HEK293T (cell line): ENCODE data around the gene DCDC1.

Experiments used
- CTCF ChIA-PET: fragments of 350-600 bp; formaldehyde crosslinking; extraction: SDS; loops from one replicate; lab custom pipeline; 2021; ENCODE audit warnings: antibody characterized with exemption, inconsistent platforms; lab: Yijun Ruan, JAX
- POLR2A ChIA-PET: fragments of 350-600 bp; formaldehyde crosslinking; extraction: SDS; loops from one replicate; lab custom pipeline; 2020; ENCODE audit warnings: antibody characterized with exemption, inconsistent platforms; lab: Yijun Ruan, JAX
- DNase-seq: peaks from one replicate; pipeline ENCODE4 v3.0.0; 2012; ENCODE audit warnings: mixed read lengths; ENCODE audit errors: extremely low spot score
- ARNT ChIP-seq: fragments of 450-650 bp; IDR thresholded peaks from 2 replicates; pipeline ENCODE4 v1.6.1; 2017; ENCODE audit warnings: mild to moderate bottlenecking
- BHLHE40 ChIP-seq: fragments of 450-650 bp; IDR thresholded peaks from 2 replicates; pipeline ENCODE4 v1.6.1; 2016; ENCODE audit warnings: mild to moderate bottlenecking, moderate library complexity, borderline replicate concordance
- CTBP1 ChIP-seq: fragments of 450-650 bp; IDR thresholded peaks from 2 replicates; pipeline ENCODE4 v1.6.1; 2016; ENCODE audit warnings: borderline replicate concordance
- ELF4 ChIP-seq: fragments of 450-650 bp; IDR thresholded peaks from 2 replicates; pipeline ENCODE4 v1.6.1; 2017; ENCODE audit warnings: antibody characterized with exemption
- FOXA1 ChIP-seq: fragments of 450-650 bp; IDR thresholded peaks from 2 replicates; pipeline ENCODE4 v1.6.1; 2016; ENCODE audit warnings: mild to moderate bottlenecking
- FOXK2 ChIP-seq: fragments of 450-650 bp; IDR thresholded peaks from 2 replicates; pipeline ENCODE4 v1.6.1; 2016; ENCODE audit warnings: mild to moderate bottlenecking
- FOXM1 ChIP-seq: fragments of 450-650 bp; IDR thresholded peaks from 2 replicates; pipeline ENCODE4 v1.6.1; 2017; ENCODE audit warnings: mild to moderate bottlenecking, borderline replicate concordance
- HDGF ChIP-seq: fragments of 450-650 bp; IDR thresholded peaks from 2 replicates; pipeline ENCODE4 v1.6.1; 2017; ENCODE audit warnings: antibody characterized with exemption, borderline replicate concordance
- L3MBTL2 ChIP-seq: fragments of 450-650 bp; conservative IDR thresholded peaks from 2 replicates; pipeline ENCODE4 v1.6.1; 2016; ENCODE audit warnings: mild to moderate bottlenecking
- LEF1 ChIP-seq: fragments of 450-650 bp; IDR thresholded peaks from 2 replicates; pipeline ENCODE4 v1.6.1; 2017; ENCODE audit warnings: mild to moderate bottlenecking, borderline replicate concordance
- NFRKB ChIP-seq: fragments of 450-650 bp; IDR thresholded peaks from 2 replicates; pipeline ENCODE4 v1.6.1; 2016; ENCODE audit warnings: mild to moderate bottlenecking, moderate library complexity
- SP1 ChIP-seq: fragments of 450-650 bp; IDR thresholded peaks from 2 replicates; pipeline ENCODE4 v1.6.1; 2017
- SUZ12 ChIP-seq: fragments of 450-650 bp; IDR thresholded peaks from 2 replicates; pipeline ENCODE4 v1.6.1; 2016; ENCODE audit warnings: mild to moderate bottlenecking
- TARDBP ChIP-seq: fragments of 450-650 bp; IDR thresholded peaks from 2 replicates; pipeline ENCODE4 v1.6.1; 2016
- ZNF384 ChIP-seq: fragments of 450-650 bp; IDR thresholded peaks from 2 replicates; pipeline ENCODE4 v1.6.1; 2016
- TF ChIP-seq, protein P1 (sequence below): fragments of 450-650 bp; IDR thresholded peaks from 2 replicates; pipeline ENCODE4 v1.6.1; 2016

DCDC1 gene

GRCh38 chr11:30990625-30991296 is 378.8 kb downstream of the DCDC1 start:
- no peak for TF ChIP-seq ZNF384
- TF ChIP-seq L3MBTL2, result no peak
- TF ChIP-seq HDGF, result no peak
- TF ChIP-seq, protein P1, sequence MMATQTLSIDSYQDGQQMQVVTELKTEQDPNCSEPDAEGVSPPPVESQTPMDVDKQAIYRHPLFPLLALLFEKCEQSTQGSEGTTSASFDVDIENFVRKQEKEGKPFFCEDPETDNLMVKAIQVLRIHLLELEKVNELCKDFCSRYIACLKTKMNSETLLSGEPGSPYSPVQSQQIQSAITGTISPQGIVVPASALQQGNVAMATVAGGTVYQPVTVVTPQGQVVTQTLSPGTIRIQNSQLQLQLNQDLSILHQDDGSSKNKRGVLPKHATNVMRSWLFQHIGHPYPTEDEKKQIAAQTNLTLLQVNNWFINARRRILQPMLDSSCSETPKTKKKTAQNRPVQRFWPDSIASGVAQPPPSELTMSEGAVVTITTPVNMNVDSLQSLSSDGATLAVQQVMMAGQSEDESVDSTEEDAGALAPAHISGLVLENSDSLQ, result no peak
- no peak for TF ChIP-seq LEF1
- TF ChIP-seq TARDBP, result no peak
- TF ChIP-seq SP1, result no peak
- no peak for TF ChIP-seq ELF4
- no peak for TF ChIP-seq FOXK2
- no peak for TF ChIP-seq SUZ12
- TF ChIP-seq CTBP1, result no peak
- no peak for TF ChIP-seq FOXA1
- CTCF ChIA-PET, result no interaction called here
- POLR2A ChIA-PET, result no interaction called here
- no peak for DNase-seq

GRCh38 chr11:30987819-30988218 is 381.7 kb downstream of the DCDC1 start:
- no peak for TF ChIP-seq CTBP1
- no peak for TF ChIP-seq NFRKB
- TF ChIP-seq, protein P1, result no peak
- no peak for TF ChIP-seq BHLHE40
- no peak for TF ChIP-seq ZNF384
- TF ChIP-seq SP1, result no peak
- TF ChIP-seq TARDBP, result no peak
- no peak for TF ChIP-seq FOXM1
- TF ChIP-seq L3MBTL2, result no peak
- ChIA-PET POLR2A (no interaction called here), CTCF (no interaction called here)
- DNase-seq, result no peak

GRCh38 chr11:30985536-30985935 is 384.0 kb downstream of the DCDC1 start:
- POLR2A ChIA-PET, result no interaction called here
- CTCF ChIA-PET, result no interaction called here

GRCh38 chr11:30984827-30985226 is 384.7 kb downstream of the DCDC1 start:
- ChIA-PET POLR2A (no interaction called here), CTCF (no interaction called here)
- DNase-seq, result no peak
- TF ChIP-seq L3MBTL2, result no peak
- no peak for TF ChIP-seq LEF1
- no peak for TF ChIP-seq SP1
- no peak for TF ChIP-seq ELF4
- TF ChIP-seq TARDBP, result no peak
- no peak for TF ChIP-seq FOXA1
- TF ChIP-seq FOXM1, result no peak
- TF ChIP-seq NFRKB, result no peak
- no peak for TF ChIP-seq ZNF384
- no peak for TF ChIP-seq HDGF
- TF ChIP-seq, protein P1, result no peak
- TF ChIP-seq BHLHE40, result no peak
- TF ChIP-seq SUZ12, result no peak
- TF ChIP-seq CTBP1, result no peak

More at GRCh38 chr11:30985536-30985935, 384.0 kb downstream of the DCDC1 start:
- DNase-seq, result no peak
- TF ChIP-seq HDGF (no peak), FOXK2 (no peak), TARDBP (no peak), SP1 (no peak), NFRKB (no peak), ELF4 (no peak), CTBP1 (no peak), ARNT (no peak), FOXA1 (no peak), FOXM1 (no peak), L3MBTL2 (no peak), SUZ12 (no peak)
- TF ChIP-seq, protein P1, result no peak

GRCh38 chr11:30984442-30984816 is 385.1 kb downstream of the DCDC1 start:
- ChIA-PET POLR2A (no interaction called here), CTCF (no interaction called here)
- DNase-seq, result no peak
- TF ChIP-seq HDGF, result no peak
- TF ChIP-seq FOXK2, result no peak
- TF ChIP-seq LEF1, result no peak
- TF ChIP-seq CTBP1, result no peak
- TF ChIP-seq, protein P1, result no peak
- TF ChIP-seq ZNF384, result no peak
- TF ChIP-seq TARDBP, result no peak

DNA sequence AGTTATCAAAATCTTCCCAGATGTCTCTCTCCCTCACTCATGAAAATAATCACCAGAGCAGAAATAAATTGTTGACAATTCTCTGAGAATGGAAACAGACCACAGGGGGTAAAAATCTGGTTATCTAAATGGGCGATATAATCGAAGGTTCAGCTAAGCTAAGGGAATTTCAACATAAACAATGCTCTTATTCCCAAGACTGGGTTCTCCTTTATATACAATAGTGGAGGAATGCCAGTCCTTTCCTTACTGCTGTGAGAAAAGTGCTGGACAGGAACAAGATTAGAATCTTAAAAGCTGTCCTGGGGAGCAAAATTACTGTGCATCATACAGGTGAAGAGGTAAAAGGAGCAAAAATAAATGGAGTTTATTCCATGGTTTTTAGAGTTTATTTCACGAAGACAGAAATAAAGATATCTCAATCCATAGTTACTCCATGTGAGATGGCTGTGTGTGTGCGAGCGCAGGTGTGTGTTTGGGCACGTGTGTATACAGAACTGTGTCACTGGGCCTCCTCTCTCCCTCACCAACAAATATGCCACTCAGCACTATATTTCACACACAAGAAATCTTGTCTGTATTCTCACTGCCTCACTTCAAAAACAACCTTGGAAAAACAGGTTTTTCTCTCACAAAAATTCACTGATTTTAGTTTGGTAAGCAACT is 385.6 kb downstream of the DCDC1 start:
- ChIA-PET POLR2A (no interaction called here), CTCF (no interaction called here)
- no peak for TF ChIP-seq CTBP1
- no peak for TF ChIP-seq NFRKB
- no peak for TF ChIP-seq TARDBP
- TF ChIP-seq ARNT, result no peak
- no peak for TF ChIP-seq HDGF
- TF ChIP-seq, protein P1, result no peak
- no peak for TF ChIP-seq FOXA1
- TF ChIP-seq BHLHE40, result no peak
- TF ChIP-seq FOXK2, result no peak
- DNase-seq, result no peak
